H1 (cell line): ENCODE data around the gene LYAR. TPM values are rescaled to one million over a fixed set of nuclear protein-coding genes. Genes with fewer than 3 reads are reported as not detected.

Source experiments
- ATF3 ChIP-seq: IDR thresholded peaks from 2 replicates; pipeline ENCODE4 v1.6.1; 2011; ENCODE audit warnings: low read depth, mild to moderate bottlenecking, low read length; ENCODE audit not compliant: insufficient read depth
- BRCA1 ChIP-seq: IDR thresholded peaks from 2 replicates; pipeline ENCODE4 v1.6.1; 2012; ENCODE audit warnings: low read depth, low read length, improper control_type of control experiment
- CEBPB ChIP-seq: IDR thresholded peaks from 2 replicates; pipeline ENCODE4 v1.6.1; 2012; ENCODE audit warnings: low read depth, low read length
- CREB1 ChIP-seq: IDR thresholded peaks from 2 replicates; pipeline ENCODE4 v1.6.1; 2012; ENCODE audit warnings: inconsistent platforms
- CTBP2 ChIP-seq: IDR thresholded peaks from 2 replicates; pipeline ENCODE4 v1.7.0; 2011; ENCODE audit warnings: borderline replicate concordance, mild to moderate bottlenecking, moderate library complexity, mixed read lengths, low read length; ENCODE audit not compliant: insufficient read depth, insufficient read length
- EGR1 ChIP-seq: IDR thresholded peaks from 2 replicates; pipeline ENCODE4 v1.6.1; 2011; ENCODE audit warnings: low read depth, low read length, borderline replicate concordance
- EP300 ChIP-seq, 2 experiments: IDR thresholded peaks; 1 replicate in 1 of 2; 2 replicates in 1 of 2; pipeline ENCODE4 v1.6.1; 2011 to 2012; ENCODE audit warnings: low read depth in 2 of 2, low read length in 2 of 2, mild to moderate bottlenecking in 2 of 2, borderline replicate concordance in 1 of 2, inconsistent platforms in 1 of 2, moderate library complexity in 1 of 2
- FOSL1 ChIP-seq: IDR thresholded peaks from 2 replicates; pipeline ENCODE4 v1.6.1; 2011; ENCODE audit warnings: mild to moderate bottlenecking, low read depth, low read length, moderate library complexity; ENCODE audit not compliant: insufficient read depth
- GABPA ChIP-seq: IDR thresholded peaks from 2 replicates; pipeline ENCODE4 v1.6.1; 2011; ENCODE audit warnings: mild to moderate bottlenecking, low read length, moderate library complexity, borderline replicate concordance; ENCODE audit not compliant: insufficient read depth
- JUN ChIP-seq: IDR thresholded peaks from 2 replicates; pipeline ENCODE4 v1.6.1; 2011; ENCODE audit warnings: low read depth, mild to moderate bottlenecking, improper control_type of control experiment, low read length
- JUND ChIP-seq: IDR thresholded peaks from 2 replicates; pipeline ENCODE4 v1.6.1; 2011; ENCODE audit warnings: mild to moderate bottlenecking, improper control_type of control experiment, low read length
- MAFK ChIP-seq: IDR thresholded peaks from 2 replicates; pipeline ENCODE4 v1.6.1; 2012; ENCODE audit warnings: low read depth, mild to moderate bottlenecking, improper control_type of control experiment, low read length
- MAX ChIP-seq: IDR thresholded peaks from 2 replicates; pipeline ENCODE4 v1.6.1; 2012; ENCODE audit warnings: inconsistent platforms
- NRF1 ChIP-seq: IDR thresholded peaks from 2 replicates; pipeline ENCODE4 v1.6.1; 2011; ENCODE audit warnings: mild to moderate bottlenecking, low read depth, low read length, improper control_type of control experiment
- POU5F1 ChIP-seq: IDR thresholded peaks from 2 replicates; pipeline ENCODE4 v1.6.1; 2011; ENCODE audit warnings: low read depth, mild to moderate bottlenecking, low read length, moderate library complexity
- RAD21 ChIP-seq, 2 experiments: IDR thresholded peaks in 1 of 2; conservative IDR thresholded peaks in 1 of 2; 2 replicates each; pipeline ENCODE4 v1.6.1; 2011; ENCODE audit warnings: low read depth in 2 of 2, low read length in 2 of 2, improper control_type of control experiment in 1 of 2, inconsistent platforms in 1 of 2, mild to moderate bottlenecking in 1 of 2, moderate library complexity in 1 of 2
- RNF2 ChIP-seq: fragments of 200-900, 300-1000 bp; sonication (generic); IDR thresholded peaks from 2 replicates; pipeline ENCODE4 v1.7.1; 2016; ENCODE audit warnings: borderline replicate concordance, low read depth, mild to moderate bottlenecking, antibody characterized with exemption, low read length; ENCODE audit not compliant: poor library complexity, severe bottlenecking; ENCODE audit errors: missing control alignments
- SIX5 ChIP-seq: IDR thresholded peaks from 2 replicates; pipeline ENCODE4 v1.6.1; 2011; ENCODE audit warnings: mild to moderate bottlenecking, low read depth, low read length
- SP2 ChIP-seq: IDR thresholded peaks from 2 replicates; pipeline ENCODE4 v1.6.1; 2012; ENCODE audit warnings: mild to moderate bottlenecking, low read length, inconsistent platforms
- TAF1 ChIP-seq: IDR thresholded peaks from 2 replicates; pipeline ENCODE4 v1.6.1; 2011; ENCODE audit warnings: mild to moderate bottlenecking, low read depth, low read length
- TCF12 ChIP-seq: IDR thresholded peaks from 2 replicates; pipeline ENCODE4 v1.6.1; 2011; ENCODE audit warnings: low read depth, mild to moderate bottlenecking, low read length
- USF2 ChIP-seq: IDR thresholded peaks from 2 replicates; pipeline ENCODE4 v1.6.1; 2011; ENCODE audit warnings: low read length, improper control_type of control experiment
- polyA plus RNA-seq, 7 experiments: library from polyadenylated mRNA; depleted of rRNA in 3 of 7; stranded (reverse) in 5 of 7; unstranded in 2 of 7; fragments of >200 nt in 5 of 7; fragments of 200-250 nt in 2 of 7; gene quantifications; 1 replicate in 5 of 7; 2 replicates in 1 of 7; 4 replicates in 1 of 7; pipeline versions ENCODE4 v1.2.1 to v1.2.3, GENCODE V29; 2011 to 2013; ENCODE audit warnings: missing spikeins in 2 of 7, mixed read lengths in 2 of 7
- total RNA-seq: library from RNA; stranded (reverse); fragmentation: NEBNext Ultra II Directional; extraction: Animal tissue kit (Norgen Biotek cat#: 25700); gene quantifications from 2 replicates; pipeline ENCODE4 v1.2.1, GENCODE V29; 2021

Gene LYAR
- total and polyA plus RNA-seq, 2 of the 8 experiments (the other 6 are each of a cell fraction or from before 2014, with no cell fraction given), result 6.5 to 46.9 TPM

GRCh38 chr4:4327652-4328121, 37.7 kb upstream of the LYAR start (continued):
- no peak for TF ChIP-seq BRCA1
- peak; percentile 32; the same call in 1 of the 2 replicates for TF ChIP-seq USF2
- peak; percentile 16; the same call in 1 of the 2 replicates for TF ChIP-seq JUND
- TF ChIP-seq ATF3, result no peak
- peak; percentile 46 to 53; a peak in 3 of 4 replicates for TF ChIP-seq RAD21 (IDR thresholded peaks at IDR 0.05 in 1 of 2, conservative IDR thresholded peaks at IDR 0.05 in 1 of 2; ENCODE audit: low read depth in 2 of 2, low read length in 2 of 2)
- peak; percentile 66 for TF ChIP-seq CREB1
- TF ChIP-seq GABPA, result peak; percentile 42; the same call in 1 of the 2 replicates
- no peak for TF ChIP-seq EP300 (IDR thresholded peaks at IDR 0.05; ENCODE audit: borderline replicate concordance in 1 of 2, low read depth in 2 of 2, low read length in 2 of 2)
- no peak for TF ChIP-seq SIX5
- TF ChIP-seq MAFK, result no peak
- no peak for TF ChIP-seq TAF1
- peak; percentile 62 for TF ChIP-seq MAX
- no peak for TF ChIP-seq RNF2
- no peak for TF ChIP-seq TCF12
- 0 out of 2 replicates have a peak, but pooled peaks have one; percentile 3 for TF ChIP-seq CEBPB
- TF ChIP-seq NRF1, result no peak
- TF ChIP-seq FOSL1, result no peak
- TF ChIP-seq POU5F1, result no peak
- TF ChIP-seq CTBP2, result no peak
- TF ChIP-seq SP2, result no peak
- no peak for TF ChIP-seq JUN
- no peak; the same call in 1 of the 2 replicates for TF ChIP-seq EGR1
